Vagina (tissue), 2 donors: ENCODE data around the gene TFCP2L1. TPM values are rescaled to one million over a fixed set of nuclear protein-coding genes. Genes with fewer than 3 reads are reported as not detected.
"Not testable (repeated sequence)": the region's sequence is repeated elsewhere in the genome, so short reads cannot be mapped to it uniquely, and the experiment has no call there.

Source experiments
- DNase-seq, 2 donors: peaks; one replicate each; pipeline ENCODE4 v3.0.0-alpha.2; 2017; ENCODE audit errors: extremely low spot score in 2 of 2
- H3K27ac ChIP-seq: fragments of 200-600 bp; sonication (generic); one replicate; pipeline ENCODE4 v1.5.1; 2019
- H3K27me3 ChIP-seq: fragments of 200-600 bp; sonication (generic); one replicate; pipeline ENCODE4 v1.5.1; 2019
- H3K36me3 ChIP-seq, 2 donors: fragments of 200-600 bp; sonication (generic); one replicate each; pipeline ENCODE4 v1.5.1; 2017 to 2019
- H3K4me1 ChIP-seq: fragments of 200-600 bp; sonication (generic); one replicate; pipeline ENCODE4 v1.5.1; 2019
- H3K4me3 ChIP-seq, 2 donors: fragments of 200-600 bp; sonication (generic); 1 replicate in 1 of 2; 2 replicates in 1 of 2; pipeline ENCODE4 v1.5.1; 2016 to 2019
- H3K9me3 ChIP-seq: fragments of 200-600 bp; sonication (generic); one replicate; pipeline ENCODE4 v1.5.1; 2019
- CTCF ChIP-seq, 3 experiments: fragments of 450-650 bp in 2 of 3; fragments of 200-600 bp in 1 of 3; sonication (generic) in 1 of 3; IDR thresholded peaks; one replicate each; pipeline ENCODE4 v1.5.1; 2017 to 2019; ENCODE audit warnings: antibody characterized with exemption in 3 of 3, mild to moderate bottlenecking in 2 of 3, moderate library complexity in 2 of 3
- POLR2A ChIP-seq, 2 donors: fragments of 450-650 bp; IDR thresholded peaks; one replicate each; pipeline ENCODE4 v1.6.1; 2017; ENCODE audit warnings: antibody characterized with exemption in 2 of 2, mild to moderate bottlenecking in 2 of 2, moderate library complexity in 2 of 2
- POLR2AphosphoS5 ChIP-seq, 2 donors: sonication (generic); formaldehyde crosslinking; IDR thresholded peaks; one replicate each; pipeline ENCODE4 v1.9.0; 2017; ENCODE audit warnings: antibody characterized with exemption in 2 of 2, mild to moderate bottlenecking in 2 of 2, low read depth in 1 of 2; ENCODE audit not compliant: insufficient read depth in 1 of 2
- intact Hi-C: fragments of 100-400 bp; cut with DNase I; formaldehyde crosslinking; loops from one replicate; pipeline ENCODE4 v1.15.1; 2023
- total RNA-seq: library from RNA; depleted of rRNA; stranded (reverse); fragments of >200 nt; gene quantifications from one replicate; pipeline ENCODE4 v1.2.3, GENCODE V29; 2016

The TFCP2L1 gene
- total RNA-seq, 1 donor from 2014 or later = 32.7 TPM

- no peaks in the 10 kb centered on the region for H3K36me3 ChIP-seq
- H3K4me1 ChIP-seq = no peaks in the 10 kb centered on the region
- no peaks in the 10 kb centered on the region for H3K27me3 ChIP-seq
- H3K4me3 ChIP-seq = no peak overlapping the region
- H3K27ac ChIP-seq = no peak overlapping the region
- TF ChIP-seq POLR2AphosphoS5 (IDR thresholded peaks at IDR 0.05; ENCODE audit: insufficient read depth in 1 of 2, low read depth in 1 of 2) (no peak), POLR2A (IDR thresholded peaks at IDR 0.05) (no peak), CTCF (IDR thresholded peaks at IDR 0.05) (no peak)
- no peaks in the 10 kb centered on the region for H3K9me3 ChIP-seq
- peak in 1 of 2 donors; percentile 69 for DNase-seq
- intact Hi-C loops = no loop called here
Measured at GRCh38 chr2:121303531-121304263, 18.7 kb upstream of the TFCP2L1 start.

DNA sequence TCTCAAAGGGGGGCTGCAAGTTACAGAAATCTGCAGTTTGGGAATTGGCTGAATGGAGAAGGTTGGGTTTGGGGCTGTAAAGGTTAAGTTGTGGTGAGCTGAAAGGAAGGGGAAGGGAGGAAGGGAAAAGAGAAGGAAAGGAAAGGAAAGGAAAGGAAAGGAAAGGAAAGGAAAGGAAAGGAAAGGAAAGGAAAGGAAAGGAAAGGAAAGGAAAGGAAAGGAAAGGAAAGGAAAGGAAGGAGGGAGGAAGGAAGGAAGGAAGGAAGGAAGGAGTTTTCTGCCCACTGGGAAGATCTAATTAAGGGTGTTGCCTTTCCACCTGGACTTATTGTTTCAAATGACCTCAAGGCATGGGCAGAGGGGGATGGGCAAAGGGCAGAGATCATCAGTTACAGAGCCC lies 16.2 kb upstream of the TFCP2L1 start:
- H3K27me3 ChIP-seq, H3K4me3 ChIP-seq, H3K9me3 ChIP-seq, H3K36me3 ChIP-seq, DNase-seq, H3K4me1 ChIP-seq, intact Hi-C loops, H3K27ac ChIP-seq: not testable (repeated sequence)

DNA sequence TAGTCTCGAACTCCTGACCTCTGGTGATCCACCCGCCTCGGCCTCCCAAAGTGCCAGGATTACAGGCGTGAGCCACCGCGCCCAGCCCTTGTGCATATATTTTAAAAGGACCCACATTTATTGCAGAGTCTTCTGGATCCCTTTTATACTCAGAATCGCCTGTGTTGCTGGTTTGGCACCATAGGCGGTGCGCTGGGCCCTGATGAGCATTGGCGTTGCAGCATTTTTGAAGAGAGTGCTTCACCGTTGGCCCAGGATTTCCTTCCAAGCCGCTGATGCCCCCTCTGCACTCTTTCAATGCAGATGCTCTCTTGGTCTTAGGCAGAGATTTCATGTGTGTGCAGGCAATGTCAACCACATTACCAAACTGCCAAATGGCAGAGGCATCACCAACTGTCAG lies 13.5 kb upstream of the TFCP2L1 start:
- TF ChIP-seq CTCF (IDR thresholded peaks at IDR 0.05) (no peak), POLR2A (IDR thresholded peaks at IDR 0.05) (no peak), POLR2AphosphoS5 (IDR thresholded peaks at IDR 0.05; ENCODE audit: insufficient read depth in 1 of 2, low read depth in 1 of 2) (no peak)
- peak in 1 of 2 donors; percentile 22 for DNase-seq
- Histone ChIP-seq H3K9me3 (no peaks in the 10 kb centered on the region), H3K27me3 (no peaks in the 10 kb centered on the region), H3K27ac (no peak overlapping the region), H3K36me3 (no peaks in the 10 kb centered on the region), H3K4me1 (no peaks in the 10 kb centered on the region), H3K4me3 (no peak overlapping the region)
- intact Hi-C loops = no loop called here

- H3K27me3 ChIP-seq, H3K9me3 ChIP-seq, H3K27ac ChIP-seq, H3K36me3 ChIP-seq, intact Hi-C loops, H3K4me1 ChIP-seq, H3K4me3 ChIP-seq: not testable (repeated sequence)
- DNase-seq = peak in 1 of 2 donors; percentile 54
Measured at GRCh38 chr2:121297866-121298265, 12.9 kb upstream of the TFCP2L1 start.

DNA sequence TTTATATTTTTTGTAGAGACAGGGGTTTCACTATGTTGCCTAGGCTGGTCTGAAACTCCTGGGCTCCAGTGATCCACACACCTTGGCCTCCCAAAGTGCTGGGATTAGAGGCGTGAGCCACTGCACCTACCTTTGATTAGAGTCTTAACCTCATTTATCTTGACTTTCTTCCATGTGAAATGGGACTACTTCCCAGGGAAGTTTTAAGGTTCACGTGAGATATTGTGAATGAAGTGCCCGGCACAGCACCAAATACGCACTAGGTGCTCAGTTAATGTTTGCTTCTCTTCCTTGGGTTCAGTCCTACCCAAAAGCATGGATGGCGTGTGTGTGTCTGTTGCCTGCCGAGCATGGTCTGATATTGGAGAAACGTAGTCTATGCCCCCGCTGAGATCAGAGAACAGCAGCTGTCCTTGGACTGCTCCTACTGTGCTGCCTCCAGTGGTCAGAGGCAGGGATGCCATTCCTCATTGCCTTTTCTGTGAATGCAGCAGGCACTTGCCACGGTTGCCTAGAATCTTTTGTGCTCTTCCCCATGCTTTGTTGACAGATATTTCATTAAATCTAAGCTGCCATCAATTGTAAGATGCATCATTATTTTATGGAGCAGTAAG lies 12.3 kb upstream of the TFCP2L1 start:
- peak in 1 of 2 donors; percentile 37 for DNase-seq
- H3K4me1 ChIP-seq = no peaks in the 10 kb centered on the region
- intact Hi-C loops = no loop called here

More for the DNA sequence above, 12.3 kb upstream of the TFCP2L1 start:
- H3K27me3 ChIP-seq = no peaks in the 10 kb centered on the region
- H3K9me3 ChIP-seq = no peaks in the 10 kb centered on the region
- H3K27ac ChIP-seq = no peak overlapping the region
- TF ChIP-seq POLR2AphosphoS5 (IDR thresholded peaks at IDR 0.05; ENCODE audit: insufficient read depth in 1 of 2, low read depth in 1 of 2) (no peak), CTCF (IDR thresholded peaks at IDR 0.05) (no peak), POLR2A (IDR thresholded peaks at IDR 0.05) (no peak)
- H3K4me3 ChIP-seq = no peak overlapping the region
- no peaks in the 10 kb centered on the region for H3K36me3 ChIP-seq
